HEK293T (cell line): ENCODE measurements around the gene HEPH.
"Not testable (repeated sequence)": the region's sequence is repeated elsewhere in the genome, so short reads cannot be mapped to it uniquely, and the experiment has no call there.

Experiments
- CTCF ChIA-PET: fragments of 350-600 bp; formaldehyde crosslinking; extraction: SDS; loops from one replicate; lab custom pipeline; 2021; ENCODE audit warnings: antibody characterized with exemption, inconsistent platforms; lab: Yijun Ruan, JAX
- POLR2A ChIA-PET: fragments of 350-600 bp; formaldehyde crosslinking; extraction: SDS; loops from one replicate; lab custom pipeline; 2020; ENCODE audit warnings: antibody characterized with exemption, inconsistent platforms; lab: Yijun Ruan, JAX
- DNase-seq: peaks from one replicate; pipeline ENCODE4 v3.0.0; 2012; ENCODE audit warnings: mixed read lengths; ENCODE audit errors: extremely low spot score
- ARNT ChIP-seq: fragments of 450-650 bp; IDR thresholded peaks from 2 replicates; pipeline ENCODE4 v1.6.1; 2017; ENCODE audit warnings: mild to moderate bottlenecking
- BHLHE40 ChIP-seq: fragments of 450-650 bp; IDR thresholded peaks from 2 replicates; pipeline ENCODE4 v1.6.1; 2016; ENCODE audit warnings: mild to moderate bottlenecking, moderate library complexity, borderline replicate concordance
- CTBP1 ChIP-seq: fragments of 450-650 bp; IDR thresholded peaks from 2 replicates; pipeline ENCODE4 v1.6.1; 2016; ENCODE audit warnings: borderline replicate concordance
- ELF4 ChIP-seq: fragments of 450-650 bp; IDR thresholded peaks from 2 replicates; pipeline ENCODE4 v1.6.1; 2017; ENCODE audit warnings: antibody characterized with exemption
- FOXA1 ChIP-seq: fragments of 450-650 bp; IDR thresholded peaks from 2 replicates; pipeline ENCODE4 v1.6.1; 2016; ENCODE audit warnings: mild to moderate bottlenecking
- FOXK2 ChIP-seq: fragments of 450-650 bp; IDR thresholded peaks from 2 replicates; pipeline ENCODE4 v1.6.1; 2016; ENCODE audit warnings: mild to moderate bottlenecking
- FOXM1 ChIP-seq: fragments of 450-650 bp; IDR thresholded peaks from 2 replicates; pipeline ENCODE4 v1.6.1; 2017; ENCODE audit warnings: mild to moderate bottlenecking, borderline replicate concordance
- HDGF ChIP-seq: fragments of 450-650 bp; IDR thresholded peaks from 2 replicates; pipeline ENCODE4 v1.6.1; 2017; ENCODE audit warnings: antibody characterized with exemption, borderline replicate concordance
- L3MBTL2 ChIP-seq: fragments of 450-650 bp; conservative IDR thresholded peaks from 2 replicates; pipeline ENCODE4 v1.6.1; 2016; ENCODE audit warnings: mild to moderate bottlenecking
- LEF1 ChIP-seq: fragments of 450-650 bp; IDR thresholded peaks from 2 replicates; pipeline ENCODE4 v1.6.1; 2017; ENCODE audit warnings: mild to moderate bottlenecking, borderline replicate concordance
- NFRKB ChIP-seq: fragments of 450-650 bp; IDR thresholded peaks from 2 replicates; pipeline ENCODE4 v1.6.1; 2016; ENCODE audit warnings: mild to moderate bottlenecking, moderate library complexity
- PKNOX1 ChIP-seq: fragments of 450-650 bp; IDR thresholded peaks from 2 replicates; pipeline ENCODE4 v1.6.1; 2016
- SP1 ChIP-seq: fragments of 450-650 bp; IDR thresholded peaks from 2 replicates; pipeline ENCODE4 v1.6.1; 2017
- SUZ12 ChIP-seq: fragments of 450-650 bp; IDR thresholded peaks from 2 replicates; pipeline ENCODE4 v1.6.1; 2016; ENCODE audit warnings: mild to moderate bottlenecking
- TARDBP ChIP-seq: fragments of 450-650 bp; IDR thresholded peaks from 2 replicates; pipeline ENCODE4 v1.6.1; 2016
- ZNF384 ChIP-seq: fragments of 450-650 bp; IDR thresholded peaks from 2 replicates; pipeline ENCODE4 v1.6.1; 2016

Gene HEPH

DNA sequence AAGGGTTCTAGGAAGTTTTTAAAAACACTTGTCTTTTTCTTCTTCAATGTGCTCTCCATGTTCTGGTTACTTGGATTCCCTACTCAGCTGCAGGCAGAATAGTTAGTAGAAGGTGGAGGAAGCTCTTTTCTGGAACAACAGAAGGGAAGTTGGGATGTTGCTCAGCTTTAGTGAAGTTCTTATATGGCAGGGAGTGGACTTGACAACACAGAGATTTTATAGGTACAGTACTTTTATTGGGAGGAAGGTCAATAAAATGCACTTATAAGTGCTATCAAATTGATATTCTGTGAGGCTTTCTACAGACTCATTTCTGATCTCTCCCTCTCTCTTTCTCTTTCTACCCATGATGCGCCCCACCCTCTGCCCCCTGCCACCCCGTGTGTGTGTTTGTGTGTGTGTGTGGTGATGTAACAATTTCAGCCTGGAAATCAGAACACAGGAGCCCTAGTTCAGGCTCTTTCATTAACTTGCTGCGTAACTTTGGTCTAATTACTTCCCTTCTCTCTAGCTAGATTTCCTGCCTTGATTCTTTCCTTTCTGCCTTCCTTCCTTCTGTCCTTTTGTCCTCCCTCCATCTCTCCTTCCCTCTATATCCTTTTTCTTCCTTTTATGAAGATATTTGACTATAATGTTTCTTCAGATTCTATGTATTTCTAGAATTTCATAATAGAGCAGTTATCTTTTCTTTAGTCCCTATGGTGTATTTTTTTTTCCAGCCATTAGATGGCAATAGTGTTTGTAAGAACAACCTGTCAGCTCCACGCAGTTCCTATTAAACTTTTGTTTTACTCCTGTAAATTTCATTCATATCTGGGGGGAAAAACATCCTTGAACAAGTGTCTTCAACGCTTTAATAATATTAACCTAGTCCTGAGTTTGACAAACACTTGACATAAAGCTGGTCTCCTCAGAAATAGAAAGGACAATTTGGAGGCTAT, 37.1 kb downstream of the HEPH start:
- no peak for DNase-seq
- ChIA-PET POLR2A (no interaction called here), CTCF (interaction anchor here (0.9 to 1.2 kb wide), 2 partner anchors 12 to 531 kb away, joined by 4 to 6 read pairs; no protein-coding TSS in a partner anchor)
- TF ChIP-seq NFRKB, result no peak
- no peak for TF ChIP-seq ELF4
- no peak for TF ChIP-seq ZNF384
- TF ChIP-seq FOXM1, result no peak
- no peak for TF ChIP-seq HDGF
- TF ChIP-seq TARDBP, result no peak
- no peak for TF ChIP-seq LEF1
- no peak for TF ChIP-seq PKNOX1
- no peak for TF ChIP-seq FOXK2

DNA sequence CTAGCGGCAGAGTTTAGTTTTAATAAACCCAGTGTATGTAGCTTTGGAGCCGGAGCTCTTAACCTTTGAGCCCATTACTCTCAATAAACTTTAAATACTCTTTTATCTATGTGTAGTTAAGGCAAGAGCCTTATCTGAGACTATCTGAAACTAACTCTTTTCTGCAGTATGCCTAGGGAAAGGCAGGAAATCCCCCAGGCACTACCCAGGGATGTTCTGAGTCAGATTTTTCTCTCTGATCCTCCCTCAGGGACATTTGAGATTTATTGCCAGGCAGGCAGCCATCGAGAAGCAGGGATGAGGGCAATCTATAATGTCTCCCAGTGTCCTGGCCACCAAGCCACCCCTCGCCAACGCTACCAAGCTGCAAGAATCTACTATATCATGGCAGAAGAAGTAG, 39.1 kb downstream of the HEPH start:
- no peak for DNase-seq
- no peak for TF ChIP-seq ZNF384
- no peak for TF ChIP-seq SP1
- TF ChIP-seq CTBP1, result no peak
- no peak for TF ChIP-seq L3MBTL2
- no peak for TF ChIP-seq ELF4
- TF ChIP-seq NFRKB, result no peak
- no peak for TF ChIP-seq SUZ12
- no peak for TF ChIP-seq HDGF
- no peak for TF ChIP-seq PKNOX1
- TF ChIP-seq ARNT, result no peak
- TF ChIP-seq BHLHE40, result no peak
- TF ChIP-seq TARDBP, result no peak
- no peak for TF ChIP-seq LEF1
- no peak for TF ChIP-seq FOXM1
- no peak for TF ChIP-seq FOXA1
- TF ChIP-seq FOXK2, result no peak
- ChIA-PET CTCF (no interaction called here), POLR2A (no interaction called here)

GRCh38 chrX:66221856-66222255, 57.8 kb downstream of the HEPH start:
- no peak for DNase-seq
- CTCF ChIA-PET, result no interaction called here
- no peak for TF ChIP-seq SP1
- no peak for TF ChIP-seq ARNT
- TF ChIP-seq HDGF, result no peak
- TF ChIP-seq ZNF384, result no peak
- TF ChIP-seq BHLHE40, result no peak
- TF ChIP-seq TARDBP, result no peak
- TF ChIP-seq PKNOX1, result no peak
- TF ChIP-seq FOXM1, result no peak
- TF ChIP-seq CTBP1, result no peak
- TF ChIP-seq FOXA1, result no peak
- TF ChIP-seq L3MBTL2, result no peak
- no peak for TF ChIP-seq FOXK2
- no peak for TF ChIP-seq NFRKB
- no peak for TF ChIP-seq LEF1
- no peak for TF ChIP-seq ELF4
- no peak for TF ChIP-seq SUZ12
- POLR2A ChIA-PET, result no interaction called here

DNA sequence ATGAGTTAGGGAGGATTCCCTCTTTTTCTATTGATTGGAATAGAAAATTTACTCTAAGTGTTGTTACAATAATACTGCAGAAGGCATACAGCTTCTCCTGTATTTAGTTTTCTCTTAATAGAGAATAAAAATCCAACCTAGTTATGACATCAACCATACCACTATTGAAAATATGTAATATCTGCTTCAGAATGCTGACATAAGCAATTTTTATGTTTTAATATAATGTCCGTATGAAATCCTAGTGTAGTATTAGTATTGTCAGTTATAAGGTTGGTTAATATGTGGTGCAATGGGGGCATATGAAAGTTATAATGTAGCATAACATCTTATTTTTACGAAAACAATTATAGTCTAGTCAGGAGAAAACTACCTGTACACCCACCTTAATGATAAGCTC, 68.2 kb downstream of the HEPH start:
- CTCF ChIA-PET, result no interaction called here
- no peak for DNase-seq
- TF ChIP-seq FOXK2, result no peak
- TF ChIP-seq TARDBP, result no peak
- POLR2A ChIA-PET, result no interaction called here

GRCh38 chrX:66233209-66233608, 69.2 kb downstream of the HEPH start:
- POLR2A ChIA-PET, result no interaction called here
- TF ChIP-seq FOXK2, result no peak
- TF ChIP-seq FOXA1, result no peak
- no peak for TF ChIP-seq HDGF
- no peak for TF ChIP-seq TARDBP
- no peak for TF ChIP-seq ZNF384
- no peak for TF ChIP-seq LEF1
- no peak for TF ChIP-seq SUZ12
- TF ChIP-seq NFRKB, result no peak
- TF ChIP-seq CTBP1, result no peak
- no peak for TF ChIP-seq ARNT
- TF ChIP-seq BHLHE40, result no peak
- TF ChIP-seq PKNOX1, result no peak
- no peak for TF ChIP-seq SP1
- no peak for TF ChIP-seq FOXM1
- no peak for TF ChIP-seq ELF4
- no peak for TF ChIP-seq L3MBTL2
- DNase-seq, result no peak
- CTCF ChIA-PET, result no interaction called here

- DNase-seq, POLR2A ChIA-PET, CTCF ChIA-PET: not testable (repeated sequence)
Observed at GRCh38 chrX:66233904-66234303, 69.9 kb downstream of the HEPH start.
